OCI-LY1 (cell line): Measurements from ENCODE around the gene DENND1A.

ENCODE experiments used
- H2AFZ ChIP-seq: fragments of 200-600 bp; sonication (generic), shearing (Covaris generic); 2 replicates; pipeline ENCODE4 v1.6.0; 2014; ENCODE audit warnings: antibody characterized with exemption, mild to moderate bottlenecking, low read length
- H3F3A ChIP-seq: fragments of 200-600 bp; sonication (generic), shearing (Covaris generic); 2 replicates; pipeline ENCODE4 v1.6.0; 2014; ENCODE audit warnings: mild to moderate bottlenecking, antibody characterized with exemption, low read length, moderate library complexity; ENCODE audit not compliant: insufficient read depth
- H3K27ac ChIP-seq: fragments of 200-600 bp; sonication (generic); 2 replicates; pipeline ENCODE4 v1.5.1; 2014; ENCODE audit warnings: low read length, mixed run types, mild to moderate bottlenecking, low read depth; ENCODE audit not compliant: poor library complexity, severe bottlenecking
- H3K27me3 ChIP-seq: fragments of 200-600 bp; sonication (generic); 2 replicates; pipeline ENCODE4 v1.6.0; 2014; ENCODE audit warnings: antibody characterized with exemption, mild to moderate bottlenecking, low read length, moderate library complexity; ENCODE audit not compliant: insufficient read depth
- H3K36me3 ChIP-seq: fragments of 200-600 bp; sonication (generic); 2 replicates; pipeline ENCODE4 v1.6.1; 2014; ENCODE audit warnings: mild to moderate bottlenecking, antibody characterized with exemption, low read length, moderate library complexity, mixed read lengths; ENCODE audit not compliant: insufficient read depth
- H3K4me1 ChIP-seq: fragments of 200-600 bp; sonication (generic); 2 replicates; pipeline ENCODE4 v1.5.1; 2014; ENCODE audit warnings: mild to moderate bottlenecking, low read length, moderate library complexity; ENCODE audit not compliant: insufficient read depth, severe bottlenecking
- H3K4me2 ChIP-seq: fragments of 200-600 bp; sonication (generic), shearing (Covaris generic); 2 replicates; pipeline ENCODE4 v1.6.1; 2014; ENCODE audit warnings: low read length
- H3K4me3 ChIP-seq: fragments of 200-600 bp; sonication (generic); 2 replicates; pipeline ENCODE4 v1.5.1; 2014; ENCODE audit warnings: low read length, low read depth, mild to moderate bottlenecking, mixed read lengths; ENCODE audit not compliant: poor library complexity, severe bottlenecking
- H3K79me2 ChIP-seq: fragments of 200-600 bp; shearing (Covaris generic); 2 replicates; pipeline ENCODE4 v1.6.1; 2016; ENCODE audit warnings: mixed run types, low read length, mixed read lengths; ENCODE audit not compliant: insufficient read depth
- H3K9ac ChIP-seq: fragments of 200-600 bp; sonication (generic), shearing (Covaris generic); 2 replicates; pipeline ENCODE4 v1.6.1; 2014; ENCODE audit warnings: mild to moderate bottlenecking, low read length, mixed read lengths
- H3K9me2 ChIP-seq: fragments of 200-600 bp; sonication (generic), shearing (Covaris generic); 2 replicates; pipeline ENCODE4 v1.6.1; 2014; ENCODE audit warnings: low read depth, mild to moderate bottlenecking, low read length, mixed read lengths
- H3K9me3 ChIP-seq: fragments of 200-600 bp; shearing (Covaris generic); 2 replicates; pipeline ENCODE4 v1.6.1; 2014; ENCODE audit warnings: low read length, mixed read lengths
- H4K20me1 ChIP-seq: fragments of 200-600 bp; sonication (generic), shearing (Covaris generic); 2 replicates; pipeline ENCODE4 v1.6.0; 2016; ENCODE audit warnings: mild to moderate bottlenecking, low read length; ENCODE audit not compliant: insufficient read depth
- EZH2 ChIP-seq: fragments of 200-600 bp; sonication (generic), shearing (Covaris generic); IDR thresholded peaks from 2 replicates; pipeline ENCODE4 v1.8.0; 2017; ENCODE audit warnings: borderline replicate concordance, mixed run types, mild to moderate bottlenecking, antibody characterized with exemption, low read length, moderate library complexity, mixed read lengths
- TF ChIP-seq, protein P1 (sequence below): fragments of 200-600 bp; sonication (generic), shearing (Covaris generic); IDR thresholded peaks from 2 replicates; pipeline ENCODE4 v1.5.1; 2017; ENCODE audit warnings: mild to moderate bottlenecking, antibody characterized with exemption, low read length, moderate library complexity, mixed read lengths

DENND1A gene

DNA sequence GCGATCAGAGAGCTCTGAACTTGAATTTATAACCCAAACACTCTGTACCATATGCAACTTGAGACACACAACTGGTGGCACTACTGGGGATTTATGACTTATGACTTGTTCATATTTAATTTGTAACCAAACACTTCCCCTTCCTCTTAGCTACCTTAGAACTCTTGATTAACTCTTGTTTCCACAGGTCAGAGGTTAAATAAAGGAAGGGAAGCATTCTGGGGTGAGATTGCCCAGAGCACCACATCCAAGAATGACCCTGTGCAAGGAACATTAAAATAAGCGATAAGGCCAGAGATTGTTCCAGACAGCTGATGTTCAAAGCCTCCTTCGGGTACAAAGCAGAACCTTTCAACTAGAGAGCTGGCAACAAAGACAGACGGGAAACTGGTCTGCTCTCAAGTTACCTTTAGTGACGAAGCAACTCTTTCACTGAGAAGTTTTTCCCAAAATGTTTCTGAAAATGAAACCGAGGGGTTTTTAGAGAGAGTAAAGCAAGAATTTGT is 242.6 kb downstream of the DENND1A start:
- H3K4me2 ChIP-seq: no peak overlapping the region
- no peaks in the 10 kb centered on the region for H4K20me1 ChIP-seq
- no peaks in the 10 kb centered on the region for H3K9me2 ChIP-seq
- TF ChIP-seq EZH2: no peak
- no peak overlapping the region for H2AFZ ChIP-seq
- H3K27ac ChIP-seq: no peak overlapping the region
- no peak overlapping the region for H3K9ac ChIP-seq
- H3K36me3 ChIP-seq: no peaks in the 10 kb centered on the region
- H3K9me3 ChIP-seq: no peaks in the 10 kb centered on the region
- H3K79me2 ChIP-seq: no peaks in the 10 kb centered on the region
- H3K4me1 ChIP-seq: peaks cover 28% of the 10 kb centered on the region
- H3K27me3 ChIP-seq: no peaks in the 10 kb centered on the region
- H3F3A ChIP-seq: peaks cover 4% of the 10 kb centered on the region; the same call in 1 of the 2 replicates
- no peak overlapping the region for H3K4me3 ChIP-seq

DNA sequence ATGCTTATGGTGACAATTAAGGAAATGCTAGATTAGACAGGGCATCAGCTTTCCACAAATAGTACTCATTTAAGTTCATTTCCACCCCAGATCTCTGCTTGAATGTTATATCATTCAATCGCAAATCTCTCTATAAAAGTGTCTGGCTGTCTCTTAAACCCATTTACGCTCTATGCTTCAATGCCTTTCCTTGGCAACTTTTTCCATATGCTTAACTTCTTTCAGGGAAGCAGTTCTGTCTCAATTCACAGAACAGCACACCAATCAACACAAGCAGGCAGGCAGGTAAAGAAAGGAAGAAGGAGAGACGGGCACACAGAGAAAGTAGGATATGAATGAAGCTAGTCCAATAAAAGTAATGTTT is 243.1 kb downstream of the DENND1A start:
- no peak overlapping the region for H2AFZ ChIP-seq
- H3F3A ChIP-seq: peaks cover 4% of the 10 kb centered on the region; the same call in 1 of the 2 replicates
- H3K4me2 ChIP-seq: no peak overlapping the region
- H3K27me3 ChIP-seq: no peaks in the 10 kb centered on the region
- TF ChIP-seq, protein P1, sequence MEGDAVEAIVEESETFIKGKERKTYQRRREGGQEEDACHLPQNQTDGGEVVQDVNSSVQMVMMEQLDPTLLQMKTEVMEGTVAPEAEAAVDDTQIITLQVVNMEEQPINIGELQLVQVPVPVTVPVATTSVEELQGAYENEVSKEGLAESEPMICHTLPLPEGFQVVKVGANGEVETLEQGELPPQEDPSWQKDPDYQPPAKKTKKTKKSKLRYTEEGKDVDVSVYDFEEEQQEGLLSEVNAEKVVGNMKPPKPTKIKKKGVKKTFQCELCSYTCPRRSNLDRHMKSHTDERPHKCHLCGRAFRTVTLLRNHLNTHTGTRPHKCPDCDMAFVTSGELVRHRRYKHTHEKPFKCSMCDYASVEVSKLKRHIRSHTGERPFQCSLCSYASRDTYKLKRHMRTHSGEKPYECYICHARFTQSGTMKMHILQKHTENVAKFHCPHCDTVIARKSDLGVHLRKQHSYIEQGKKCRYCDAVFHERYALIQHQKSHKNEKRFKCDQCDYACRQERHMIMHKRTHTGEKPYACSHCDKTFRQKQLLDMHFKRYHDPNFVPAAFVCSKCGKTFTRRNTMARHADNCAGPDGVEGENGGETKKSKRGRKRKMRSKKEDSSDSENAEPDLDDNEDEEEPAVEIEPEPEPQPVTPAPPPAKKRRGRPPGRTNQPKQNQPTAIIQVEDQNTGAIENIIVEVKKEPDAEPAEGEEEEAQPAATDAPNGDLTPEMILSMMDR: no peak
- TF ChIP-seq EZH2: no peak
- no peak overlapping the region for H3K4me3 ChIP-seq
- H3K9ac ChIP-seq: no peak overlapping the region
- no peaks in the 10 kb centered on the region for H3K36me3 ChIP-seq
- no peaks in the 10 kb centered on the region for H4K20me1 ChIP-seq
- H3K27ac ChIP-seq: no peak overlapping the region
- H3K4me1 ChIP-seq: peaks cover 25% of the 10 kb centered on the region
- no peaks in the 10 kb centered on the region for H3K79me2 ChIP-seq
- no peaks in the 10 kb centered on the region for H3K9me2 ChIP-seq
- no peaks in the 10 kb centered on the region for H3K9me3 ChIP-seq

DNA sequence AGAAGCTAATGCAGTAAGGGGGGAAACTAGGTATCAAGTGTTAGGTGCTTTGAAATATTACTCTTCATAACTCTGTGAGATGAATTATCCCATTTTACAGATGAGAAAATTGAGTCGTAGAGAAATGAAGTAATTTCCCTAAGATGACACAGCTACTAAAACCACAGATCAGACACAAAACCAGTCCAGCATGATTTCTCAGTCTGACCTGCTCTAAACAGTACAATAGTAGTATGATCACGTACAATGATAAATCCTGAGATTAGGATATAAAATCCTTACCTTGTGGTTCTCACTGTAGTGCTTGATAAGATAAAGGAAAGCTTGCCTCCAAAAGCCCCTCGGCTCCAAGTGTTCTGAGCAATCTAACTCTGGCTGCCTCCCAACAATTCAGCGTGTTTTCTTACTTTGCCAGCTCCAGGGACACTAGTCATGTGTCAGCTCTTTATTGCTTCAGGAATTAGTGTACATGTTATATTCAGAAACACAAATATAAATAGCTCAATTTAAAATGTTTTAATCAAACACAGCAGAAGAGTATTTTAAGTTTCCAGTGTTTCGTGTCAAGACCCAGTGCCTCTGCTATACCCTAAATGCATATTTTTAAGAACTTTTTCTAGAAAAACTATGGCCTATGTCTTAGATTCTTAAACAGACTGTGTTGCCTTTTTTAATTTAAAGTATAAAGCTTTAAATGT is 243.6 kb downstream of the DENND1A start:
- Histone ChIP-seq H3K4me2 (no peak overlapping the region), H3K9me3 (no peaks in the 10 kb centered on the region), H3K9me2 (no peaks in the 10 kb centered on the region), H2AFZ (no peak overlapping the region), H3K27me3 (no peaks in the 10 kb centered on the region), H3K4me1 (peaks cover 25% of the 10 kb centered on the region), H3K79me2 (no peaks in the 10 kb centered on the region), H3F3A (peaks cover 4% of the 10 kb centered on the region; the same call in 1 of the 2 replicates), H3K4me3 (no peak overlapping the region), H3K9ac (no peak overlapping the region), H4K20me1 (no peaks in the 10 kb centered on the region), H3K27ac (no peak overlapping the region), H3K36me3 (no peaks in the 10 kb centered on the region)
- no peak for TF ChIP-seq EZH2
- TF ChIP-seq, protein P1: no peak
